Fibroblast of the aortic adventitia (primary cell): ENCODE results near the gene PSMD1. TPM values are rescaled to one million over a fixed set of nuclear protein-coding genes. Genes with fewer than 3 reads are reported as not detected.
"Not testable (repeated sequence)": the region's sequence is repeated elsewhere in the genome, so short reads cannot be mapped to it uniquely, and the experiment has no call there.

Experiments
- DNase-seq: peaks from one replicate; pipeline ENCODE4 v3.0.0-alpha.2; 2010; ENCODE audit warnings: low read depth
- H3K4me3 ChIP-seq: 2 replicates; pipeline ENCODE4 v1.5.1; 2011; ENCODE audit warnings: low read depth, mild to moderate bottlenecking, control low read depth, low read length, moderate library complexity
- CTCF ChIP-seq: IDR thresholded peaks from 2 replicates; pipeline ENCODE4 v1.5.1; 2011; ENCODE audit warnings: mild to moderate bottlenecking, low read length, control low read depth, inconsistent platforms; ENCODE audit not compliant: insufficient read depth
- total RNA-seq: library from RNA; depleted of rRNA; stranded (reverse); fragments of >200 nt; gene quantifications from 2 replicates; pipeline ENCODE4 v1.2.3, GENCODE V29; 2012; ENCODE audit warnings: low replicate concordance

PSMD1 gene
- total RNA-seq, 1 donor = 127 TPM

DNA sequence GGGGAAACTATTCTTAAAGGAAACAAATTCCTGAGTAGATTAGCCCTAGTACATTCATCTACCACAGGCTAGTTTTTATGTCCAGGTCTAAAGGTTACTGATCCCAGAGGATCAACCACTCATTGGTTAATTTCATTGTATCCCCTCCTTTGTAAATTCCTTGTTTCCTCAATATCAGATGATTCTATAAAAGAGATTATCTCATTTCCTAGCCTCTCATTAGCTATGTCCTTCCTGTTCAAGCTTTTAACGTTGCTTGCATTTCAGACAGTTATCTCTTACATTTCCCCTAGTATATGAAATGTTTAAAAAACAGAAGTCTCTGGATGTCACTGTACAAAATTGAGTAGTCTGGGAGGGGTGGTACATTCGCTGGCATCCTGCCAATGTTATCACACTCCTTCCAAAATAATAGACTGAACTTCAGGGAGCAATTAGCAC is 117.6 kb downstream of the PSMD1 start:
- no peak for TF ChIP-seq CTCF
- H3K4me3 ChIP-seq = no peak overlapping the region
- DNase-seq = no peak

GRCh38 chr2:231176066-231176465 is 119.4 kb downstream of the PSMD1 start:
- TF ChIP-seq CTCF = no peak
- no peak for DNase-seq
- no peak overlapping the region for H3K4me3 ChIP-seq

DNA sequence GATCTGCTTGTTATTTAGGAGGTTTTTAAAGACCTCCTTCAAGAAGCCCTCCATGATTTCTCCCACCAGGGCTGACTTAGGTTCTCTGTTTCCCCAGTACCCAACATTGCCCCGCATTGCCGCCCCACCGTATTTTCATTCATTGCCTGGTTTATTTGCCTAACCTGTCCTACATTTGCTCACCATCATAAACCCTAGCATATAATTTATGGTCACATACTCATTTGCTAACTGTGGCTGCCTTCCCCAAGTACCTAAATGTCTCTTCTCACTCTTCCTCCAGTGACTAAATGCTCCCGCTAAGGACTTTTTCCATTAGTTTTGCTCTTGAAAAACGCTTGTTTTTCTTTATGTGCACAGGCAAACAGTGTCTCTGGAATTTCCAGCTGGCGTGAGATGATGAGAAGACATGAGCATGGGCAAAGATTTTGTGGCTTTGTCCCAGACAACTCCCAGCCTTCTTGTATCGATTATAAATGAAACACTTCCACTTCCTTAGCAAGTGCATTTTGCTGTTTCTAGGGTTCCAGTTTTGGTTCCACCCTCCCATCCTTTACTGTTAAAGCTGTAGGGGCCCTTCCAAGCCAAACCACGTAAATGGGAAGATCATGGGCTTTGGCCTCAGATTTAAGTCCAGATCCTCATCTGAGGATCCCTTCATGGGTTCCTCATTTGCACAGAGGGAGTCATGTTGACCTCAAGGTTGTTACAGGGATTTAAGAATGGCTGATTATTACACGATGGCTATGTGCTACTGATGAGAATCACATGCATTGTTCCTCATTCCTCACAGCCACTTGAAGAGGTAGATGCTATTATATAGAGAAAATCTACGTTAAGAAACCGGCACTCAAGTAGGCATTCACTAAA is 120.7 kb downstream of the PSMD1 start:
- TF ChIP-seq CTCF = no peak
- H3K4me3 ChIP-seq = no peak overlapping the region
- DNase-seq = no peak

DNA sequence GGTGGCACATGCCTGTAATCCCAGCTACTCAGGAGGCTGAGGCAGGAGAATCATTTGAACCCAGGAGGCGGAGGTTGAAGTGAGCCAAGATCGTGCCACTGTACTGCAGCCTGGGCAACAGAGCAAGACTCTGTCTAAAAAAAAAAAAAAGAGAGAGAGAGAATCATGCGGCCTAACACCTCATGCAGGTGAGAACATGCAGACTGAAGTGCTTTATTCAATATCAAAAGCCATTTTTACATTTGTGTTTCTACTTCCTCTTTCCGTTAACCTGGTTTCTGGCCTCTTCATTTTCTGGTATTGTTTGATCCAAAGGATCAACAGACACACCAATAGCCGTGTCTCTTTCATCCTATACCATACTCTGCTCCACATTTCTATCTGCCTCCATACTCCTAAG is 122.1 kb downstream of the PSMD1 start:
- DNase-seq, H3K4me3 ChIP-seq: not testable (repeated sequence)

DNA sequence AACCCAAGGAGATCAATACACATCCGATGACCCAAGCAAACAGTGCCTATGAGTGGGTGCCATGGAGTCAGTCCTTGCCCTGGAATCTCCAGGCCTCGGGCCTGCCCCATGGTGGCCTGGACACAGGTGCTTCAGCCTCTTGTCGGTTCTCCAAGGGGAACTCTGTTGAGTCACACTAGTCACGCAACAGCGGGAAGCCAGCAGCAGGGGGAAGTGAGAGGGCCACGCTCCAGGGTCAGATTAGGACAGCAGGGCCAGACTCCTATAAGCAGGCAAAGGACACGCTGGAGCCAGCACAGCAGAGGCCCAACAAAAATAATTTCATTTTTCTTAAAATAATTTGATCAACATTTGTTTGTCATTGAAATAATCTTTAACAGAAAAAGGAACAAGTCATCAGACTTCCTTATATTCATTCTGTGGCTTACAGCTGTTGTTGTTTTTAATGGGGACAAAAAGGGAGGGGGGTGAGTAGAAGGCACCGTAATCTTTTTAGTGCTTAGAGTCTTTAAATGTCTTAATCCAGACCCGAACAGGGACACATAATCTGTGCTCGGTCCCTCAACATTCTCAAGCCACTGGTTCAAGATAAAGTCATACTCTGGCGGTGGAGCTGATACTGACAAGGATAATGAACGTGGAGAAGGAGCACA is 125.3 kb downstream of the PSMD1 start:
- no peak for TF ChIP-seq CTCF
- peak; percentile 36 for DNase-seq
- no peak overlapping the region for H3K4me3 ChIP-seq

- no peak for TF ChIP-seq CTCF
- no peak for DNase-seq
- no peak overlapping the region for H3K4me3 ChIP-seq
These were observed 125.8 kb downstream of the PSMD1 start for GRCh38 chr2:231182513-231182899.

GRCh38 chr2:231183851-231184250 is 127.2 kb downstream of the PSMD1 start:
- no peak for DNase-seq
- H3K4me3 ChIP-seq = no peak overlapping the region
- TF ChIP-seq CTCF = no peak
